Liver (tissue), 9 donors: ENCODE measurements around the gene TMC1. TPM values are rescaled to one million over a fixed set of nuclear protein-coding genes. Genes with fewer than 3 reads are reported as not detected.
"Not testable (repeated sequence)": the region's sequence is repeated elsewhere in the genome, so short reads cannot be mapped to it uniquely, and the experiment has no call there.

Source experiments
- DNase-seq: peaks from one replicate; pipeline ENCODE4 v3.0.0-alpha.2; 2017; ENCODE audit warnings: low spot score
- H3K27ac ChIP-seq, 2 donors: one replicate each; pipeline ENCODE4 v1.7.0; 2013; ENCODE audit warnings: inconsistent platforms in 2 of 2, low read length in 2 of 2, control low read depth in 1 of 2, low read depth in 1 of 2, mild to moderate bottlenecking in 1 of 2
- H3K27me3 ChIP-seq, 4 donors: one replicate each; pipeline versions ENCODE4 v1.6.1 to v1.7.0; 2013; ENCODE audit warnings: low read length in 3 of 4, inconsistent platforms in 1 of 4, mild to moderate bottlenecking in 1 of 4, moderate library complexity in 1 of 4; ENCODE audit not compliant: control insufficient read depth in 4 of 4, insufficient read depth in 4 of 4
- H3K36me3 ChIP-seq, 4 donors: one replicate each; pipeline versions ENCODE4 v1.6.1 to v1.7.0; 2013; ENCODE audit warnings: low read length in 3 of 4, mild to moderate bottlenecking in 3 of 4, low read depth in 1 of 4, moderate library complexity in 1 of 4; ENCODE audit not compliant: control insufficient read depth in 4 of 4, insufficient read depth in 3 of 4
- H3K4me1 ChIP-seq, 4 donors: one replicate each; pipeline versions ENCODE4 v1.6.1 to v1.7.0; 2013; ENCODE audit warnings: low read length in 3 of 4, mild to moderate bottlenecking in 3 of 4, moderate library complexity in 1 of 4; ENCODE audit not compliant: control insufficient read depth in 4 of 4, insufficient read depth in 4 of 4
- H3K4me3 ChIP-seq, 3 donors: one replicate each; pipeline versions ENCODE4 v1.6.1 to v1.7.0; 2013; ENCODE audit warnings: low read length in 3 of 3, control low read depth in 1 of 3, low read depth in 1 of 3, mild to moderate bottlenecking in 1 of 3
- H3K9ac ChIP-seq, 2 donors: one replicate each; pipeline ENCODE4 v1.7.0; 2013; ENCODE audit warnings: low read length in 2 of 2, mild to moderate bottlenecking in 2 of 2, moderate library complexity in 2 of 2, control low read depth in 1 of 2, low read depth in 1 of 2
- H3K9me3 ChIP-seq, 4 donors: one replicate each; pipeline versions ENCODE4 v1.6.1 to v1.7.0; 2013; ENCODE audit warnings: low read length in 3 of 4; ENCODE audit not compliant: control insufficient read depth in 4 of 4
- EGR1 ChIP-seq, 2 donors: IDR thresholded peaks; 2 replicates each; pipeline ENCODE4 v1.6.1; 2016 to 2018; ENCODE audit warnings: antibody characterized with exemption in 2 of 2, low read depth in 2 of 2
- FOXA1 ChIP-seq: IDR thresholded peaks from 2 replicates; pipeline ENCODE4 v1.6.1; 2016; ENCODE audit warnings: antibody characterized with exemption
- FOXA2 ChIP-seq: IDR thresholded peaks from 2 replicates; pipeline ENCODE4 v1.6.1; 2016; ENCODE audit warnings: antibody characterized with exemption
- GABPA ChIP-seq, 2 donors: IDR thresholded peaks in 1 of 2; conservative IDR thresholded peaks in 1 of 2; 2 replicates each; pipeline ENCODE4 v1.6.1; 2016; ENCODE audit warnings: antibody characterized with exemption in 2 of 2, mild to moderate bottlenecking in 1 of 2, moderate library complexity in 1 of 2
- HNF4A ChIP-seq, 2 donors: conservative IDR thresholded peaks; 2 replicates each; pipeline ENCODE4 v1.6.1; 2016; ENCODE audit warnings: antibody characterized with exemption in 2 of 2, mild to moderate bottlenecking in 2 of 2
- HNF4G ChIP-seq: IDR thresholded peaks from 2 replicates; pipeline ENCODE4 v1.6.1; 2016; ENCODE audit warnings: antibody characterized with exemption
- JUND ChIP-seq, 2 donors: IDR thresholded peaks; 2 replicates each; pipeline ENCODE4 v1.6.1; 2016; ENCODE audit warnings: antibody characterized with exemption in 2 of 2
- NR2F2 ChIP-seq: IDR thresholded peaks from 2 replicates; pipeline ENCODE4 v1.6.1; 2016; ENCODE audit warnings: antibody characterized with exemption
- RAD21 ChIP-seq, 2 donors: IDR thresholded peaks; 2 replicates each; pipeline ENCODE4 v1.6.1; 2016; ENCODE audit warnings: antibody characterized with exemption in 2 of 2, mild to moderate bottlenecking in 2 of 2
- RXRA ChIP-seq, 2 donors: IDR thresholded peaks; 2 replicates each; pipeline ENCODE4 v1.6.1; 2017 to 2018; ENCODE audit warnings: antibody characterized with exemption in 2 of 2, mild to moderate bottlenecking in 1 of 2
- SP1 ChIP-seq: IDR thresholded peaks from 2 replicates; pipeline ENCODE4 v1.6.1; 2018; ENCODE audit warnings: antibody characterized with exemption, mild to moderate bottlenecking
- TAF1 ChIP-seq: conservative IDR thresholded peaks from 2 replicates; pipeline ENCODE4 v1.6.1; 2016; ENCODE audit warnings: antibody characterized with exemption, mild to moderate bottlenecking
- YY1 ChIP-seq: IDR thresholded peaks from 2 replicates; pipeline ENCODE4 v1.6.1; 2016; ENCODE audit warnings: antibody characterized with exemption, mild to moderate bottlenecking
- WGBS: extraction: QIAGEN DNeasy Blood & Tissue Kit; methylation state at CpG from one replicate; pipeline ENCODE4 v1.1.7; 2013; 5-methylcytosine and 5-hydroxymethylcytosine counted together
- polyA plus RNA-seq, 2 donors: library from polyadenylated mRNA; stranded (reverse) in 1 of 2; unstranded in 1 of 2; fragments of 200-250 nt in 1 of 2; fragments of >200 nt in 1 of 2; fragmentation: Nextera tagmentation in 1 of 2; extraction: Ambion mirVana in 1 of 2; gene quantifications; one replicate each; pipeline versions ENCODE4 v1.2.1 to v1.2.3, GENCODE V29; 2013 to 2015
- total RNA-seq, 2 donors: library from RNA; depleted of rRNA; stranded (reverse); fragments of >200 nt; gene quantifications; one replicate each; pipeline ENCODE4 v1.2.3, GENCODE V29; 2014
- TF ChIP-seq, protein P1 (sequence below): IDR thresholded peaks from 2 replicates; pipeline ENCODE4 v1.6.1; 2016; ENCODE audit warnings: antibody characterized with exemption, mild to moderate bottlenecking
- TF ChIP-seq, protein P2 (sequence below): IDR thresholded peaks from 2 replicates; pipeline ENCODE4 v1.6.1; 2016; ENCODE audit warnings: antibody characterized with exemption
- TF ChIP-seq, protein P3 (sequence below): IDR thresholded peaks from 2 replicates; pipeline ENCODE4 v1.6.1; 2016; ENCODE audit warnings: antibody characterized with exemption
- TF ChIP-seq, protein P4 (sequence below): fragments of 150-350 bp; IDR thresholded peaks from 2 replicates; pipeline ENCODE4 v1.5.1; 2017; ENCODE audit warnings: improper control_type of control experiment, low read depth, low read length; ENCODE audit not compliant: missing input control
- TF ChIP-seq, protein P5 (sequence below): IDR thresholded peaks from 2 replicates; pipeline ENCODE4 v1.6.1; 2016; ENCODE audit warnings: antibody characterized with exemption
- donor health status: healthy.
- donor health status: healthy.
- donor health status: healthy.
- donor health status: healthy.
- donor health status: healthy.

TMC1 gene
- total and polyA plus RNA-seq, 4 donors, result 0.09 TPM; not detected in 3

DNA sequence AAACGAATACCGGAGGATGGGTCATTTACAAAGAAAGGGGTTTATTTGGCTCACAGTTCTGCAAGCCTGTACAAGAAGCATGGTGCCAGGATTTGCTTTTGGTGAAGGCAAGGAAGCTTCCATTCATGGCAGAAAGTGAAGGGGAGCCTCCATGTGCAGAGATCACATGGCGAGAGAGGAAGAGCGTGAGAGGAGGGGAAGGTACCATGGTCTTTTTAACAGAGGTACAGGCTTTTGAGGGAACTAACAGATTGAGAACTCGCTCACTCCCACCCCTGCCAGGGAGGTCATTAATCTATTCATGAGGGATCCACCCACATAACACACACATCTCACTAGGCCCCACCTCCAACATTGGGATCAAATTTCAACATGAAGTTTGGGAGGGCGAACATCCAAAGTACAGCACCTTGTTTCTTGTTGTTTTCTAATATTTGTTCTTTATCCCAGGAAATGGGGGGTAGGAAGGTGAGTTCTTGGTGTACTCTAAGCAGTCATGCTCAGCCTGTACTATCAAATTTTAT is 18.5 kb downstream of the TMC1 start:
- WGBS, result 82% methylated on average over 6 of the region's 6 CpGs
- TF ChIP-seq, protein P1, sequence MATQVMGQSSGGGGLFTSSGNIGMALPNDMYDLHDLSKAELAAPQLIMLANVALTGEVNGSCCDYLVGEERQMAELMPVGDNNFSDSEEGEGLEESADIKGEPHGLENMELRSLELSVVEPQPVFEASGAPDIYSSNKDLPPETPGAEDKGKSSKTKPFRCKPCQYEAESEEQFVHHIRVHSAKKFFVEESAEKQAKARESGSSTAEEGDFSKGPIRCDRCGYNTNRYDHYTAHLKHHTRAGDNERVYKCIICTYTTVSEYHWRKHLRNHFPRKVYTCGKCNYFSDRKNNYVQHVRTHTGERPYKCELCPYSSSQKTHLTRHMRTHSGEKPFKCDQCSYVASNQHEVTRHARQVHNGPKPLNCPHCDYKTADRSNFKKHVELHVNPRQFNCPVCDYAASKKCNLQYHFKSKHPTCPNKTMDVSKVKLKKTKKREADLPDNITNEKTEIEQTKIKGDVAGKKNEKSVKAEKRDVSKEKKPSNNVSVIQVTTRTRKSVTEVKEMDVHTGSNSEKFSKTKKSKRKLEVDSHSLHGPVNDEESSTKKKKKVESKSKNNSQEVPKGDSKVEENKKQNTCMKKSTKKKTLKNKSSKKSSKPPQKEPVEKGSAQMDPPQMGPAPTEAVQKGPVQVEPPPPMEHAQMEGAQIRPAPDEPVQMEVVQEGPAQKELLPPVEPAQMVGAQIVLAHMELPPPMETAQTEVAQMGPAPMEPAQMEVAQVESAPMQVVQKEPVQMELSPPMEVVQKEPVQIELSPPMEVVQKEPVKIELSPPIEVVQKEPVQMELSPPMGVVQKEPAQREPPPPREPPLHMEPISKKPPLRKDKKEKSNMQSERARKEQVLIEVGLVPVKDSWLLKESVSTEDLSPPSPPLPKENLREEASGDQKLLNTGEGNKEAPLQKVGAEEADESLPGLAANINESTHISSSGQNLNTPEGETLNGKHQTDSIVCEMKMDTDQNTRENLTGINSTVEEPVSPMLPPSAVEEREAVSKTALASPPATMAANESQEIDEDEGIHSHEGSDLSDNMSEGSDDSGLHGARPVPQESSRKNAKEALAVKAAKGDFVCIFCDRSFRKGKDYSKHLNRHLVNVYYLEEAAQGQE, result no peak
- TF ChIP-seq YY1 (peak; percentile 62), RAD21 (IDR thresholded peaks at IDR 0.05) (no peak), RXRA (IDR thresholded peaks at IDR 0.05) (peak in 1 of 2 donors; percentile 29), HNF4A (conservative IDR thresholded peaks at IDR 0.05) (peak in 1 of 2 donors; percentile 62)
- Histone ChIP-seq H3K9me3 (no peaks in the 10 kb centered on the region), H3K4me3 (no peak overlapping the region), H3K9ac (no peak overlapping the region), H3K27ac (peak overlapping the region in 1 of 2 donors; percentile 71), H3K4me1 (no peaks in the 10 kb centered on the region), H3K27me3 (no peaks in the 10 kb centered on the region), H3K36me3 (no peaks in the 10 kb centered on the region)
- no peak for DNase-seq

DNA sequence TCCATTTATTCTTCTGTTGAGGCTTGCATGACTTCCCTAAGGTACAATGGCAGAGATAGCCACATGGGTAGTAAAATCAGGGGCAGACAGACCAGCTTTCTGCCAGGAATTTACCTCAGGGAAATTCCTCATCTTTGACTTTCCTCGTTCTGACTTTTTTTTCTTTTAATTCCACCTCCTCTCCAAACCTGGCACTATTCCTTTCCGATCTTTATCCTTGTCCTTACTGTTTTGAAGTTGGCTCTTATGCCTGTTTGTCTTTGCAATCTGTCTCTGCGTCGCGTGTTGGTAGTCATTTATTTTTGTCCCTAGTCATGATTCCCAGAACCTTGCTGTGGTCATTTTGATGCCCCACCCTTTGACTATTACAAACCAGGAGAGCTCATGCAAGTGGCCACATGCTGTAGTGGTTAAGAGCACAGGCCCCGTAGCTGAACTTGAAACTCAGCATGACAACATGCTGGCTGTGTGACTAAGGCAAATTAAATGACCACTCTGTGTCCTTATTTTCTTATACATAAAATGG is 19.0 kb downstream of the TMC1 start:
- 35% methylated on average over 6 of the region's 6 CpGs for WGBS
- Histone ChIP-seq H3K4me3 (no peak overlapping the region), H3K9me3 (no peaks in the 10 kb centered on the region), H3K9ac (peak overlapping the region in 1 of 2 donors; percentile 33), H3K27ac (peak overlapping the region in 1 of 2 donors; percentile 71), H3K27me3 (no peaks in the 10 kb centered on the region), H3K36me3 (no peaks in the 10 kb centered on the region), H3K4me1 (no peaks in the 10 kb centered on the region)
- TF ChIP-seq GABPA (IDR thresholded peaks at IDR 0.05 in 1 of 2, conservative IDR thresholded peaks at IDR 0.05 in 1 of 2), result no peak
- TF ChIP-seq, protein P2, sequence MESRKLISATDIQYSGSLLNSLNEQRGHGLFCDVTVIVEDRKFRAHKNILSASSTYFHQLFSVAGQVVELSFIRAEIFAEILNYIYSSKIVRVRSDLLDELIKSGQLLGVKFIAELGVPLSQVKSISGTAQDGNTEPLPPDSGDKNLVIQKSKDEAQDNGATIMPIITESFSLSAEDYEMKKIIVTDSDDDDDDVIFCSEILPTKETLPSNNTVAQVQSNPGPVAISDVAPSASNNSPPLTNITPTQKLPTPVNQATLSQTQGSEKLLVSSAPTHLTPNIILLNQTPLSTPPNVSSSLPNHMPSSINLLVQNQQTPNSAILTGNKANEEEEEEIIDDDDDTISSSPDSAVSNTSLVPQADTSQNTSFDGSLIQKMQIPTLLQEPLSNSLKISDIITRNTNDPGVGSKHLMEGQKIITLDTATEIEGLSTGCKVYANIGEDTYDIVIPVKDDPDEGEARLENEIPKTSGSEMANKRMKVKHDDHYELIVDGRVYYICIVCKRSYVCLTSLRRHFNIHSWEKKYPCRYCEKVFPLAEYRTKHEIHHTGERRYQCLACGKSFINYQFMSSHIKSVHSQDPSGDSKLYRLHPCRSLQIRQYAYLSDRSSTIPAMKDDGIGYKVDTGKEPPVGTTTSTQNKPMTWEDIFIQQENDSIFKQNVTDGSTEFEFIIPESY, result no peak
- TF ChIP-seq FOXA2, result no peak
- TF ChIP-seq JUND (IDR thresholded peaks at IDR 0.05), result no peak
- no peak for TF ChIP-seq RXRA (IDR thresholded peaks at IDR 0.05)
- no peak for TF ChIP-seq TAF1
- peak in 1 of 2 donors; percentile 15 for TF ChIP-seq RAD21 (IDR thresholded peaks at IDR 0.05)
- no peak for TF ChIP-seq EGR1 (IDR thresholded peaks at IDR 0.05; ENCODE audit: low read depth in 2 of 2)
- TF ChIP-seq, protein P1, result no peak
- TF ChIP-seq SP1, result no peak
- TF ChIP-seq, protein P3, sequence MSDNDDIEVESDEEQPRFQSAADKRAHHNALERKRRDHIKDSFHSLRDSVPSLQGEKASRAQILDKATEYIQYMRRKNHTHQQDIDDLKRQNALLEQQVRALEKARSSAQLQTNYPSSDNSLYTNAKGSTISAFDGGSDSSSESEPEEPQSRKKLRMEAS, result peak; percentile 77
- TF ChIP-seq FOXA1, result no peak
- peak; percentile 51 for TF ChIP-seq YY1
- TF ChIP-seq, protein P4, sequence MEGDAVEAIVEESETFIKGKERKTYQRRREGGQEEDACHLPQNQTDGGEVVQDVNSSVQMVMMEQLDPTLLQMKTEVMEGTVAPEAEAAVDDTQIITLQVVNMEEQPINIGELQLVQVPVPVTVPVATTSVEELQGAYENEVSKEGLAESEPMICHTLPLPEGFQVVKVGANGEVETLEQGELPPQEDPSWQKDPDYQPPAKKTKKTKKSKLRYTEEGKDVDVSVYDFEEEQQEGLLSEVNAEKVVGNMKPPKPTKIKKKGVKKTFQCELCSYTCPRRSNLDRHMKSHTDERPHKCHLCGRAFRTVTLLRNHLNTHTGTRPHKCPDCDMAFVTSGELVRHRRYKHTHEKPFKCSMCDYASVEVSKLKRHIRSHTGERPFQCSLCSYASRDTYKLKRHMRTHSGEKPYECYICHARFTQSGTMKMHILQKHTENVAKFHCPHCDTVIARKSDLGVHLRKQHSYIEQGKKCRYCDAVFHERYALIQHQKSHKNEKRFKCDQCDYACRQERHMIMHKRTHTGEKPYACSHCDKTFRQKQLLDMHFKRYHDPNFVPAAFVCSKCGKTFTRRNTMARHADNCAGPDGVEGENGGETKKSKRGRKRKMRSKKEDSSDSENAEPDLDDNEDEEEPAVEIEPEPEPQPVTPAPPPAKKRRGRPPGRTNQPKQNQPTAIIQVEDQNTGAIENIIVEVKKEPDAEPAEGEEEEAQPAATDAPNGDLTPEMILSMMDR, result no peak
- TF ChIP-seq HNF4A (conservative IDR thresholded peaks at IDR 0.05), result peak in 1 of 2 donors; percentile 11
- no peak for TF ChIP-seq HNF4G
- TF ChIP-seq, protein P5, sequence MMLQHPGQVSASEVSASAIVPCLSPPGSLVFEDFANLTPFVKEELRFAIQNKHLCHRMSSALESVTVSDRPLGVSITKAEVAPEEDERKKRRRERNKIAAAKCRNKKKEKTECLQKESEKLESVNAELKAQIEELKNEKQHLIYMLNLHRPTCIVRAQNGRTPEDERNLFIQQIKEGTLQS, result no peak
- no peak for TF ChIP-seq NR2F2
- no peak for DNase-seq

DNA sequence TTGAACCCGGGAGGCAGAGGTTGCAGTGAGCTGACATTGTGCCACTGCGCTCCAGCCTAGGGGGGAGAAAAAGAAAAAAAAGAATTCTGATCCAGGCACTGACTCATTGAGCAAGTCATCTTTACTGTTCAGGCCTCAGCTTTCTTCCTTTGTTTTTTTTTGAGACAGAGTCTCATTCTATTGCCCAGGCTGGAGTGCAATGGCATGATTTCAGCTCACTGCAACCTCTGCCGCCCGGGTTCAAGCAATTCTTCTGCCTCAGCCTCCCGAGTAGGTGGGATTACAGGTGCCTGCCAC is 21.1 kb downstream of the TMC1 start:
- not testable (repeated sequence) for H3K9ac ChIP-seq, H3K4me3 ChIP-seq, DNase-seq, H3K36me3 ChIP-seq, H3K4me1 ChIP-seq, H3K9me3 ChIP-seq, H3K27me3 ChIP-seq, H3K27ac ChIP-seq
- WGBS, result 93% methylated on average over 5 of the region's 5 CpGs
